Measurements from ENCODE around the gene PTGFRN.

DNA sequence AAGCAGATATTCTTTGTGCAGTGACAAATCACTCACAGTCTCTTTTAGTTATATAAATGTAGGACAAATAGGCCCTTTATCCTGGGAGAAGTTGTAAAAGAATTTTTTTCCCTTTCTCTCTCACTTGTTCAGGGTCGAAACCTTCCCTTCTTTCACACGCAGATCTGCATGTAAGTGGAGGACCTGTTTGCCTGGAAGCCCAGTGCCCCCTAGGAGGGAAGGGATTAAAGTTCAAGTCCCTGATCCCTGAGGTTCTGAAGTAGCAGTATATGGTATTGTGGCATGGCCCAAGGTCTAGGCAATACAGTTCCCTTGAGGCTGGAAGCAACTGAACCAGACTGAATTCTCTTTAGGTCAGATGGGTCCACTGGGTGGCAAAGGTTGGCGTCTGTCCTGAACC is 48.6 kb upstream of the PTGFRN start:
- TF ChIP-seq GATA2 (IDR thresholded peaks at IDR 0.05; ENCODE audit: low read depth, low read length): no peak
- no peak for TF ChIP-seq GATA3 (IDR thresholded peaks at IDR 0.05; ENCODE audit: low read depth, low read length)
